GM21825 (cell line): ENCODE data around the gene TSSK6.

Experiments
- ATAC-seq: cut with Tn5 transposase; IDR thresholded peaks from one replicate; pipeline ENCODE4 v1.9.1; 2021; ENCODE audit warnings: mild to moderate bottlenecking, moderate library complexity; ENCODE audit not compliant: unreplicated experiment

The TSSK6 gene

GRCh38 chr19:19507354-19507753 is 8.0 kb downstream of the TSSK6 start:
- no peak for ATAC-seq

- no peak for ATAC-seq
These were observed 8.8 kb downstream of the TSSK6 start for GRCh38 chr19:19506592-19506991.

GRCh38 chr19:19505669-19506326 is 9.6 kb downstream of the TSSK6 start:
- no peak for ATAC-seq

DNA sequence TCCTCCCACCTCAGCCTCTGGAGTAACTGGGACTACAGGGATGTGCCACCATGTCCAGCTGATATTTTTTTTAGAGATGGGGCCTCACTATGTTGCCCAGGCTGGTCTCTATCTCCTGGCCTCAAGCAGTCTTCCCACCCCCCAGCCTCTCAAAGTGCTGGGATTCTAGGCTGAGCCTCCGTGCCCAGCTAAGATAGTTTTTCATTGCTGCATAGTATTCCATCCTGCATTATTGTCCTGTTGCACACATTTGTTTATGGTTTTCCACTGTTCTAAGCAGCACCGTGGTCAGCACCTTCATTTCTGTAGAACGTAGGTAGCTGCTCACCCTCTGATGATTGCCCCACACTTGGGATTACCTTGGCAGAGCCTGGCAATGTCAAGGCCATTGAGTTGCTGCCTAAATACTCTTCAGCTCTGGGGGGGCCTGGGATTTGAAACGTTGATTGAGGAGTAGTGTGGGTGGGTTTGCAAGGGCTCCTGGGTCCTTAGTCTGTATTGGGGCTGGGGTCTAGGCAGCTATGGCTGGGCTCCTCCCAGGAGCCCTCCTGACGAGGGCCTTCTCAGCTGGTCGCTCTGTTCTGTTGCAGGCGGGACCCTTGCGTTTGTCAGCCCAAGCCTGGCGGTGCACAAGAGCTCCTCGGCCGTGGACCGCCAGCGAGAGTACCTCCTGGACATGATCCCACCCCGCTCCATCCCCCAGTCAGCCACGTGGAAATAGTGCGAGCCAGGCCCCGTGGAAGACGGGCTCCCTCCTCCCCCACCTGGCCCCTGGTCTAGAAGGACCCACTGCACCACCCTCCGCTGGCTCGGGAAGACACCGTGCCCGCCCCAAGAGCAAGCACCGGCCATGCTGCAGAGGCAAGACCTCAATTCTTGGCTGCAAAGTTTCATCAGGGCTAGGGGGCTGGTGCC is 10.3 kb downstream of the TSSK6 start:
- no peak for ATAC-seq

DNA sequence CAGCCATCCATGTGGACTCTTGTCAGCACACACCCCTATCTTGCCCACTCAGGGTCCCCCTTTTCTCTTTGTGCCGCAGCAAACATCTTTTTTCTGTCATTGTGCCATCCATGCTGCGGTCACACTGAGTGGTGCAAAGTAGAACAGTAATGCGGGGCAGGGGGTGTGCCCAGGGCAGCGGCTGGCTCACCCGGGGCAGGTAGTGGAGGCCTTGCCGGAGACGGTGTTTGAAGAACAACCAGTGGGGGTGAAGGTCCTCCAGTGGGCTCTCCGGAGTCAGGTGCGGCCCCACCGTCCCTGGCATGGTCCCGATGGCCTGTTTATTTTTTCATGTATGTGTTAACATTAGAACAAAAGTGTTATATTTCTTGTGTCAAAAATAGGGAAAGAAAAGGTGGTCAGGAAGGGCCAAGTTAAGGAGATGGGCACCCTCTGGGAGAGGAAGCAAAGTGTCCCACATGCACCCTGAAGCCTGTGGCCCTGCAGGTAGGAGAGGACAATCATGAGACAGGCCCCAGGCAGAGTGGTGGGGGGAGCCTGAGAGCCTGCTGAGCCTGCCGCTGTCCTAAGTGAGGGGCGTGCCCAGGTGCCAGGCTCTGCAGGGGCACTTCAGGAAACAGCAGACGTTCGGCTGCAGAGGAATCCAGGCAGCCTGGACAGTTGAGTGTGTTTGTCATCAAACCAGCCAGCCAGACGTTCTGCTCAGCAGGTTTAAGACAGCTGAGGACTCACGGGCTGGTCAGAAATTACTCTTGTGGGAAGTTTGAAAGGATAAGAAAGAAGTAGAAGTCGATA is 12.3 kb downstream of the TSSK6 start:
- ATAC-seq, result no peak

DNA sequence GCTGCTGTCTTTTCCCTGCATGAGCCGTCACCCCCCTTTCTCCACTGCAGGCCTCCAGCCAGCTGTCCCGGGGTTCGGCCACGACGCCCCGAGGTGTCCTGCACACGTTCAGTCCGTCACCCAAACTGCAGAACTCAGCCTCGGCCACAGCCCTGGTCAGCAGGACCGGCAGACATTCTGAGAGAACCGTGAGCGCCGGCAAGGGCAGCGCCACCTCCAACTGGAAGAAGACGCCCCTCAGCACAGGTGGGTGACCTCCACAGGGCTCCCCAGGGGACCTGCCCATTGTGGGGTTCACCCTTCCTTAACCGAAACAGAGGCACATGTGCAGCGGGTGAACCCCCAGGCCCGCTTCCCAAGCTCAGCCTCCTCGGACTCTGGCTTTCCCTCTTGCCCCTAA is 13.1 kb downstream of the TSSK6 start:
- no peak for ATAC-seq

DNA sequence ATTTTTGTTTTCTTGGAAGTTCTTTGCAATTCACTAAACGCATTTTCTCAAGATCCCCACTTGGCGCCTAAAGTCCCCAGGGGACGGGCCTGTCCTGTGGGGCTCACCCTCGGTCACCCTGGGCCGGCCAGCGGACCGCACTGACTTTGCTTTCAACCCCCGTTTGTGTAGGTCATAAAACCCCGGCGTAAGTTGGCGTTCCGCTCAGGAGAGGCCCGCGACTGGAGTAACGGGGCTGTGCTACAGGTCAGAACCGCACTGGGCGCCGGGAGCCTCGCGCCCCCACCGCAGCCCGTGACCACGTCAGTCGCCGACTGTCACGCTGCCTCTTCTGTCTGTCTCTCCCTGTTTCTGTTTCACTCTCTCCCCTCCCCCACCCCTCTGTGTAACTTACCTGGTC is 13.6 kb downstream of the TSSK6 start:
- ATAC-seq, result no peak

DNA sequence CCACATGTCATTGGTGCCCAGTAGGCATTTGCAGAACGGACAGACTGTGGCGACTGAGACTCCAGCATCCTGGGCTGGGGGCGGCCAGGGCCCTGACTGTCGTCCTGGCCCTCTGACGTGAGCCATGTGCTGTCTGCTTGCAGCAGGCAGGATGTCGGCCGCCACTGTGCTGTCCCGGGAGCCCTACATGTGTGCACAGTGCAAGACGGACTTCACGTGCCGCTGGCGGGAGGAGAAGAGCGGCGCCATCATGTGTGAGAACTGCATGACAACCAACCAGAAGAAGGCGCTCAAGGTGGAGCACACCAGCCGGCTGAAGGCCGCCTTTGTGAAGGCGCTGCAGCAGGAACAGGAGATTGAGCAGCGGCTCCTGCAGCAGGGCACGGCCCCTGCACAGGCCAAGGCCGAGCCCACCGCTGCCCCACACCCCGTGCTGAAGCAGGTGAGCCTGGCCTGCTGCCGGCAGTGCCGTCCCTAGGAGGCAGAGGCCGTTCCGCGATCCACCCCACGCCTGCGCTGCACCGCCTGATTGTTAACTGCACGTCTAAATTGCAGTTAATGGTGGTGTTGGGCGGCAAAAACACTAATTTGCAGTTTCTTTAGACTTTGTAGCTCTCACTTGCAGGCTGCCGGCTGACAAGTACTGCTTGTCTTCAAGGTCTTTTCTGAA is 14.2 kb downstream of the TSSK6 start:
- ATAC-seq, result no peak

- ATAC-seq, result no peak
These were observed 15.9 kb downstream of the TSSK6 start for GRCh38 chr19:19499272-19499995.

DNA sequence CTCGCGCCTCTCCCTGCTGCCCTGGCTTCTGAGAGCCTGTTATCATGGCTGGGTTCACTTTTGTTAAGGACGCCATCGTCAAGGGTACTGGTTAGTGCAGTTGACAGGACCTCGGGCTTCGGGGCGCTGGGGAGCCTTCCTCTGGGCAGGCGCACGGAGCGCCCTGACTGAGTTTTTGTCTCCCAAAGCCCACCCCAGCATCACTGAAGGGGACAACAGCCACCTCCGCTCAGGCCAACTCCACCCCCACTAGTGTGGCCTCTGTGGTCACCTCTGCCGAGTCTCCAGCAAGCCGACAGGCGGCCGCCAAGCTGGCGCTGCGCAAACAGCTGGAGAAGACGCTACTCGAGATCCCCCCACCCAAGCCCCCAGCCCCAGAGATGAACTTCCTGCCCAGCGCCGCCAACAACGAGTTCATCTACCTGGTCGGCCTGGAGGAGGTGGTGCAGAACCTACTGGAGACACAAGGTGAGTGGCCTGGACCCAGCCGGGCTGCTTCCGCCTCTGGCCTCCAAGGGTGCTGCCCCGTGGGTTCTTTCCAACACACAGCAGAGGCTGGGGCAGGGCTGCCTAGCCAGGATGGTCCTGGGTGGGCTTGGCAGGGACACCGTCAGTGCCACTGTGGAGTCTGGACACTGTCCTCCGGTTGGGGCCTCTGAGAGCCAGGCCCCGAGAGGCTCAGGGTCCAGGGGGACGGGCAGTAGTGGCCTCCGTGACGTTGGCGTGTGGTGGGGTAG is 16.9 kb downstream of the TSSK6 start:
- ATAC-seq, result no peak

DNA sequence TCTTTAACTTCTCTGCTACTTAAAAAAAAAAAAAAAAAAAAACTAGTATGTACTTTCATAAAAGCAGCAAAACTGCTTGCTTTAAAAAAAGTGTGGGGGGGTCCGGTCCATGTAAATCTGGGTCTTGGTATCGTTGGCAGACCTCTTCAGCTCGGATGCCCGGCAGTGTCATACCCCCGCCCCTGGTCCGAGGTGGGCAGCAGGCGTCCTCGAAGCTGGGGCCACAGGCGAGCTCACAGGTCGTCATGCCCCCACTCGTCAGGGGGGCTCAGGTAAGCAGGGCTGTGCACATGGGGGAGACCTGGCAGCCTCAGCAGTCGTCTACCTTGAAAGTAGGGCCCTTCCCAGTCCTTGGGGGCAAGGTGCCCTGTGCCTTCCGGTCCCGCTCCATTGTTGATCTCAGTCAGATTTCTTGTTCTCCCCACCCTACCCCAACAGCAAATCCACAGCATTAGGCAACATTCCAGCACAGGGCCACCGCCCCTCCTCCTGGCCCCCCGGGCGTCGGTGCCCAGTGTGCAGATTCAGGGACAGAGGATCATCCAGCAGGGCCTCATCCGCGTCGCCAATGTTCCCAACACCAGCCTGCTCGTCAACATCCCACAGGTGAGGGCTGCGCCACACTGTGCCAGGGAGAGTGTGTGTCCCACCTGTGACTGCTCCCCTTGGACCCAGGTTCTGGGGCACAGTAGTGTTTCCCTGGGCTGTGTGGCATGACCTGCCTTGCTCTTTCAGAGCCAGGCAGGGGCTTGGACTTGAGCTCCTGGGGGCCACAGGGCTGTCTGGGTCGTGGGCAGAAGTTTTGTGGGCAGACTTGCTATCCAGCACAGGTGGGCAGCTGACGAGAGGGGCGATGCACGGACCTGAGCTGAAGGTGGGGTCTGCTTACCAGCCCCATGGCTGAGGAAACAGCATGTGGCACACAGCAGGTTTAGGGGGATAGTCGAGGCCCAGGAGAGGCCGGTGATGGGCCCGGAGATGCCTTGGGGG is 19.4 kb downstream of the TSSK6 start:
- ATAC-seq, result no peak

- ATAC-seq, result no peak
These were observed 21.4 kb downstream of the TSSK6 start for GRCh38 chr19:19493841-19494546.

- ATAC-seq, result no peak
These were observed 23.2 kb downstream of the TSSK6 start for GRCh38 chr19:19492026-19492610.

GRCh38 chr19:19491321-19492025 is 23.9 kb downstream of the TSSK6 start:
- no peak for ATAC-seq

GRCh38 chr19:19490214-19490968 is 25.0 kb downstream of the TSSK6 start:
- ATAC-seq, result no peak

DNA sequence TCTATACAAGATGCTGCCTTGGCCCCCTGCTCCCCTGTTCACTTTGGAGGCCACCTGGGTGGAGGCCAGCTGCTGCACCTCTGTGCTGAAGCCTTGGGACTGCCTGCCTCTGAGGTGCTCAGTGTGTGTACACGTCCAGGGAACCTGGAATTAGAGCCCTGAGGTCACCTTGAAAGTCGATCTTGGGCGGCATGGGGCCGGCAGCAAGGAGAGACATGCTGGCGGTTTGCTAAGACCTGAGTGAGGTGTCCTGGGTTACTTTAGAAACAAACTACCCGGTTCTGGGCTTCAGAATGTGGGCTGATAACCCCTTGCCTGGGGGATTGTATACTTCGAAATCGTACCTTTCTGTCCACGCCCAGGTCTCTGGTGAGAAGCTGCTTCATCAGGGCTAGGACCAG is 25.5 kb downstream of the TSSK6 start:
- ATAC-seq, result no peak
